ENCODE results near the gene DAP.

DAP gene

GRCh38 chr5:10675177-10675700, 85.8 kb downstream of the DAP start:
- Histone ChIP-seq H3K27ac (ENCODE audit: low read depth, low read length) (no peak overlapping the region), H3K4me1 (ENCODE audit: control insufficient read depth in 5 of 5, insufficient read depth in 5 of 5, low read length in 5 of 5) (peaks cover 0 to 3% (median 0%) of the 10 kb centered on the region in 5 donors), H3K9ac (ENCODE audit: low read length in 5 of 5) (no peak overlapping the region), H3K9me3 (ENCODE audit: control insufficient read depth in 5 of 5, low read length in 5 of 5) (peaks cover 0 to 5% (median 3%) of the 10 kb centered on the region in 5 donors), H3K27me3 (ENCODE audit: control insufficient read depth in 5 of 5, insufficient read depth in 4 of 5, low read length in 5 of 5) (peaks cover 0 to 16% (median 10%) of the 10 kb centered on the region in 5 donors), H3K4me3 (ENCODE audit: low read depth in 1 of 5, low read length in 5 of 5) (no peak overlapping the region), H3K36me3 (ENCODE audit: control insufficient read depth in 5 of 5, insufficient read depth in 5 of 5, low read length in 5 of 5) (peaks cover 0 to 28% (median 23%) of the 10 kb centered on the region in 5 donors)

GRCh38 chr5:10674582-10674981, 86.5 kb downstream of the DAP start:
- no peak overlapping the region for H3K27ac ChIP-seq (ENCODE audit: low read depth, low read length)
- peaks cover 0 to 21% (median 16%) of the 10 kb centered on the region in 5 donors for H3K36me3 ChIP-seq (ENCODE audit: control insufficient read depth in 5 of 5, insufficient read depth in 5 of 5, low read length in 5 of 5)
- H3K4me1 ChIP-seq (ENCODE audit: control insufficient read depth in 5 of 5, insufficient read depth in 5 of 5, low read length in 5 of 5) = peaks cover 0 to 3% (median 0%) of the 10 kb centered on the region in 5 donors
- H3K9me3 ChIP-seq (ENCODE audit: control insufficient read depth in 5 of 5, low read length in 5 of 5) = peaks cover 0 to 5% (median 3%) of the 10 kb centered on the region in 5 donors
- H3K9ac ChIP-seq (ENCODE audit: low read length in 5 of 5) = no peak overlapping the region
- H3K27me3 ChIP-seq (ENCODE audit: control insufficient read depth in 5 of 5, insufficient read depth in 4 of 5, low read length in 5 of 5) = peaks cover 0 to 16% (median 14%) of the 10 kb centered on the region in 5 donors
- no peak overlapping the region for H3K4me3 ChIP-seq (ENCODE audit: low read depth in 1 of 5, low read length in 5 of 5)

- H3K27ac ChIP-seq (ENCODE audit: low read depth, low read length) = no peak overlapping the region
- H3K27me3 ChIP-seq (ENCODE audit: control insufficient read depth in 5 of 5, insufficient read depth in 4 of 5, low read length in 5 of 5) = peaks cover 0 to 16% (median 14%) of the 10 kb centered on the region in 5 donors
- H3K36me3 ChIP-seq (ENCODE audit: control insufficient read depth in 5 of 5, insufficient read depth in 5 of 5, low read length in 5 of 5) = peaks cover 0 to 16% (median 12%) of the 10 kb centered on the region in 5 donors
- H3K4me1 ChIP-seq (ENCODE audit: control insufficient read depth in 5 of 5, insufficient read depth in 5 of 5, low read length in 5 of 5) = peaks cover 0 to 3% (median 0%) of the 10 kb centered on the region in 5 donors
- H3K9ac ChIP-seq (ENCODE audit: low read length in 5 of 5) = no peak overlapping the region
- no peak overlapping the region for H3K4me3 ChIP-seq (ENCODE audit: low read depth in 1 of 5, low read length in 5 of 5)
- H3K9me3 ChIP-seq (ENCODE audit: control insufficient read depth in 5 of 5, low read length in 5 of 5) = peaks cover 0 to 5% (median 3%) of the 10 kb centered on the region in 5 donors
These were observed 86.9 kb downstream of the DAP start for GRCh38 chr5:10674096-10674495.

- Histone ChIP-seq H3K27ac (ENCODE audit: low read depth, low read length) (no peak overlapping the region), H3K36me3 (ENCODE audit: control insufficient read depth in 5 of 5, insufficient read depth in 5 of 5, low read length in 5 of 5) (peaks cover 0 to 12% (median 11%) of the 10 kb centered on the region in 5 donors), H3K9ac (ENCODE audit: low read length in 5 of 5) (no peak overlapping the region), H3K4me1 (ENCODE audit: control insufficient read depth in 5 of 5, insufficient read depth in 5 of 5, low read length in 5 of 5) (peaks cover 0 to 3% (median 0%) of the 10 kb centered on the region in 5 donors), H3K9me3 (ENCODE audit: control insufficient read depth in 5 of 5, low read length in 5 of 5) (peaks cover 0 to 7% (median 4%) of the 10 kb centered on the region in 5 donors), H3K27me3 (ENCODE audit: control insufficient read depth in 5 of 5, insufficient read depth in 4 of 5, low read length in 5 of 5) (peaks cover 0 to 16% (median 14%) of the 10 kb centered on the region in 5 donors), H3K4me3 (ENCODE audit: low read depth in 1 of 5, low read length in 5 of 5) (peak overlapping the region in 1 of 5 donors; percentile 28)
These were observed 87.6 kb downstream of the DAP start for GRCh38 chr5:10673407-10673806.

GRCh38 chr5:10673017-10673389, 88.0 kb downstream of the DAP start:
- H3K36me3 ChIP-seq (ENCODE audit: control insufficient read depth in 5 of 5, insufficient read depth in 5 of 5, low read length in 5 of 5) = peaks cover 0 to 8% (median 7%) of the 10 kb centered on the region in 5 donors
- peaks cover 0 to 3% (median 0%) of the 10 kb centered on the region in 5 donors for H3K4me1 ChIP-seq (ENCODE audit: control insufficient read depth in 5 of 5, insufficient read depth in 5 of 5, low read length in 5 of 5)
- no peak overlapping the region for H3K27ac ChIP-seq (ENCODE audit: low read depth, low read length)
- no peak overlapping the region for H3K9ac ChIP-seq (ENCODE audit: low read length in 5 of 5)
- peak overlapping the region in 1 of 5 donors; percentile 28 for H3K4me3 ChIP-seq (ENCODE audit: low read depth in 1 of 5, low read length in 5 of 5)
- H3K9me3 ChIP-seq (ENCODE audit: control insufficient read depth in 5 of 5, low read length in 5 of 5) = peaks cover 0 to 8% (median 3%) of the 10 kb centered on the region in 5 donors
- H3K27me3 ChIP-seq (ENCODE audit: control insufficient read depth in 5 of 5, insufficient read depth in 4 of 5, low read length in 5 of 5) = peaks cover 0 to 16% (median 14%) of the 10 kb centered on the region in 5 donors

GRCh38 chr5:10672146-10673016, 88.7 kb downstream of the DAP start:
- Histone ChIP-seq H3K36me3 (ENCODE audit: control insufficient read depth in 5 of 5, insufficient read depth in 5 of 5, low read length in 5 of 5) (peaks cover 0 to 2% (median under 1%) of the 10 kb centered on the region in 5 donors), H3K9ac (ENCODE audit: low read length in 5 of 5) (no peak overlapping the region), H3K27me3 (ENCODE audit: control insufficient read depth in 5 of 5, insufficient read depth in 4 of 5, low read length in 5 of 5) (peaks cover 0 to 16% (median 14%) of the 10 kb centered on the region in 5 donors), H3K4me3 (ENCODE audit: low read depth in 1 of 5, low read length in 5 of 5) (no peak overlapping the region), H3K9me3 (ENCODE audit: control insufficient read depth in 5 of 5, low read length in 5 of 5) (peaks cover 0 to 8% (median 3%) of the 10 kb centered on the region in 5 donors), H3K4me1 (ENCODE audit: control insufficient read depth in 5 of 5, insufficient read depth in 5 of 5, low read length in 5 of 5) (peaks cover 0 to 3% (median 0%) of the 10 kb centered on the region in 5 donors), H3K27ac (ENCODE audit: low read depth, low read length) (no peak overlapping the region)

- Histone ChIP-seq H3K36me3 (ENCODE audit: control insufficient read depth in 5 of 5, insufficient read depth in 5 of 5, low read length in 5 of 5) (no peaks in the 10 kb centered on the region), H3K27me3 (ENCODE audit: control insufficient read depth in 5 of 5, insufficient read depth in 4 of 5, low read length in 5 of 5) (peaks cover 0 to 16% (median 11%) of the 10 kb centered on the region in 5 donors), H3K9ac (ENCODE audit: low read length in 5 of 5) (no peak overlapping the region), H3K27ac (ENCODE audit: low read depth, low read length) (no peak overlapping the region), H3K4me1 (ENCODE audit: control insufficient read depth in 5 of 5, insufficient read depth in 5 of 5, low read length in 5 of 5) (peaks cover 0 to 3% (median 0%) of the 10 kb centered on the region in 5 donors), H3K4me3 (ENCODE audit: low read depth in 1 of 5, low read length in 5 of 5) (no peak overlapping the region), H3K9me3 (ENCODE audit: control insufficient read depth in 5 of 5, low read length in 5 of 5) (peaks cover 0 to 8% (median 0%) of the 10 kb centered on the region in 5 donors)
These were observed 89.7 kb downstream of the DAP start for GRCh38 chr5:10671041-10672008.

- Histone ChIP-seq H3K9me3 (ENCODE audit: control insufficient read depth in 5 of 5, low read length in 5 of 5) (peaks cover 0 to 8% (median 0%) of the 10 kb centered on the region in 5 donors), H3K27me3 (ENCODE audit: control insufficient read depth in 5 of 5, insufficient read depth in 4 of 5, low read length in 5 of 5) (peaks cover 0 to 9% (median 6%) of the 10 kb centered on the region in 5 donors), H3K4me1 (ENCODE audit: control insufficient read depth in 5 of 5, insufficient read depth in 5 of 5, low read length in 5 of 5) (peaks cover 0 to 3% (median 0%) of the 10 kb centered on the region in 5 donors), H3K36me3 (ENCODE audit: control insufficient read depth in 5 of 5, insufficient read depth in 5 of 5, low read length in 5 of 5) (no peaks in the 10 kb centered on the region), H3K9ac (ENCODE audit: low read length in 5 of 5) (no peak overlapping the region), H3K4me3 (ENCODE audit: low read depth in 1 of 5, low read length in 5 of 5) (no peak overlapping the region), H3K27ac (ENCODE audit: low read depth, low read length) (no peak overlapping the region)
These were observed 91.1 kb downstream of the DAP start for GRCh38 chr5:10669983-10670382.

GRCh38 chr5:10668697-10669096, 92.3 kb downstream of the DAP start:
- H3K36me3 ChIP-seq (ENCODE audit: control insufficient read depth in 5 of 5, insufficient read depth in 5 of 5, low read length in 5 of 5) = no peaks in the 10 kb centered on the region
- H3K9ac ChIP-seq (ENCODE audit: low read length in 5 of 5) = no peak overlapping the region
- no peak overlapping the region for H3K27ac ChIP-seq (ENCODE audit: low read depth, low read length)
- H3K27me3 ChIP-seq (ENCODE audit: control insufficient read depth in 5 of 5, insufficient read depth in 4 of 5, low read length in 5 of 5) = peaks cover 0 to 4% (median 0%) of the 10 kb centered on the region in 5 donors
- H3K4me3 ChIP-seq (ENCODE audit: low read depth in 1 of 5, low read length in 5 of 5) = no peak overlapping the region
- H3K4me1 ChIP-seq (ENCODE audit: control insufficient read depth in 5 of 5, insufficient read depth in 5 of 5, low read length in 5 of 5) = peaks cover 0 to 5% (median 2%) of the 10 kb centered on the region in 5 donors
- H3K9me3 ChIP-seq (ENCODE audit: control insufficient read depth in 5 of 5, low read length in 5 of 5) = peaks cover 0 to 8% (median 0%) of the 10 kb centered on the region in 5 donors
